SU-DHL-6 (cell line): ENCODE measurements around the gene LTBP1.

Source experiments
- H2AFZ ChIP-seq: fragments of 200-600 bp; sonication (generic); 2 replicates; pipeline ENCODE4 v1.6.1; 2014; ENCODE audit warnings: low read depth, mild to moderate bottlenecking, moderate library complexity, mixed read lengths, antibody characterized with exemption, low read length; ENCODE audit not compliant: severe bottlenecking
- H3F3A ChIP-seq: fragments of 200-600 bp; shearing (Covaris generic); 2 replicates; pipeline ENCODE4 v1.6.0; 2016; ENCODE audit warnings: antibody characterized with exemption, mild to moderate bottlenecking; ENCODE audit not compliant: insufficient read depth
- H3K27ac ChIP-seq: fragments of 200-600 bp; sonication (generic); 2 replicates; pipeline ENCODE4 v1.5.1; 2016; ENCODE audit warnings: low read depth, mild to moderate bottlenecking, low read length, moderate library complexity, mixed read lengths
- H3K27me3 ChIP-seq: fragments of 200-600 bp; sonication (generic), shearing (Covaris generic); 2 replicates; pipeline ENCODE4 v1.6.0; 2014; ENCODE audit warnings: mild to moderate bottlenecking, low read length
- H3K36me3 ChIP-seq: fragments of 200-600 bp; sonication (generic); 2 replicates; pipeline ENCODE4 v1.6.1; 2014; ENCODE audit warnings: mild to moderate bottlenecking, low read length, mixed read lengths
- H3K4me2 ChIP-seq: fragments of 300-600, 200-600 bp; shearing (Covaris generic), sonication (generic); 2 replicates; pipeline ENCODE4 v1.6.0; 2014; ENCODE audit warnings: low read length, low read depth, mild to moderate bottlenecking; ENCODE audit not compliant: poor library complexity, severe bottlenecking
- H3K4me3 ChIP-seq: fragments of 200-600 bp; sonication (generic); 2 replicates; pipeline ENCODE4 v1.5.1; 2014; ENCODE audit warnings: antibody characterized with exemption, low read length, mild to moderate bottlenecking, mixed read lengths; ENCODE audit not compliant: insufficient read depth, poor library complexity, severe bottlenecking
- H3K79me2 ChIP-seq: fragments of 200-600 bp; sonication (generic); 2 replicates; pipeline ENCODE4 v1.6.1; 2014; ENCODE audit warnings: mild to moderate bottlenecking, low read length, moderate library complexity; ENCODE audit not compliant: insufficient read depth
- H3K9ac ChIP-seq: fragments of 200-600 bp; sonication (generic); 2 replicates; pipeline ENCODE4 v1.7.0; 2014; ENCODE audit warnings: mild to moderate bottlenecking, low read length
- H3K9me2 ChIP-seq: fragments of 200-600 bp; sonication (generic); replicated peaks from 2 replicates; pipeline ENCODE4 v1.6.1; 2014; ENCODE audit warnings: low read length; ENCODE audit not compliant: insufficient read depth
- H3K9me3 ChIP-seq: fragments of 200-600 bp; sonication (generic); 2 replicates; pipeline ENCODE4 v1.6.1; 2014; ENCODE audit warnings: low read length, mixed read lengths; ENCODE audit not compliant: insufficient read depth
- H4K20me1 ChIP-seq: fragments of 200-600 bp; sonication (generic); 2 replicates; pipeline ENCODE4 v1.6.1; 2014; ENCODE audit warnings: low read depth, mild to moderate bottlenecking, antibody characterized with exemption, low read length, moderate library complexity, mixed read lengths
- CTCF ChIP-seq: fragments of 200-600 bp; sonication (generic); IDR thresholded peaks from one replicate; pipeline ENCODE4 v1.5.1; 2017; ENCODE audit warnings: antibody characterized with exemption, mild to moderate bottlenecking, low read length, moderate library complexity; ENCODE audit not compliant: insufficient read depth, poor library complexity, severe bottlenecking
- EZH2phosphoT487 ChIP-seq: fragments of 200-600 bp; sonication (generic), shearing (Covaris generic); conservative IDR thresholded peaks from 2 replicates; pipeline ENCODE4 v1.6.1; 2018; ENCODE audit warnings: mild to moderate bottlenecking, antibody characterized with exemption, low read length, moderate library complexity, mixed read lengths

LTBP1 gene

DNA sequence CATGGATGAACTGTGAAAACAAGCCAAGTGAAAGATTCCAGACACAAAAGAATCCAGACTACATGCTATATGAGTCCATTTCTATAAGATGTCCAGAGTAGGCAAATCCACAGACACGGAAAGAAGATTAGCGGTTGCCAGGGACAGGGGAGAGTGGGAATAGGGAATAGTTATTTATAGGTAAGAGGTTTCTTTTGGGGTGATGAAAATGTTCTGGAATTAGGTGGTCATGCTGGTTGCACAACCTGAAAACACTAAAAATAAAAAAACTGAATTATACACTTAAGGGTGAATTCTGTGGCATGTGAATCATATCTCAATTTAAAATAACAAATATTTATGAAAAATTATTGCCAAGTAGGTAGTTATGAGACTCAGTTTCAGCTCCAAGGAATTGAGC lies 168.4 kb downstream of the LTBP1 start:
- H3K9me2 ChIP-seq: no peaks in the 10 kb centered on the region
- H3F3A ChIP-seq: no peaks in the 10 kb centered on the region
- no peak overlapping the region for H3K27ac ChIP-seq
- no peaks in the 10 kb centered on the region for H4K20me1 ChIP-seq
- H3K9me3 ChIP-seq: no peaks in the 10 kb centered on the region
- TF ChIP-seq EZH2phosphoT487 (no peak), CTCF (no peak)
- H2AFZ ChIP-seq: no peak overlapping the region
- H3K9ac ChIP-seq: no peak overlapping the region
- no peak overlapping the region for H3K4me2 ChIP-seq
- H3K4me3 ChIP-seq: no peak overlapping the region
- no peaks in the 10 kb centered on the region for H3K27me3 ChIP-seq
- H3K36me3 ChIP-seq: peaks cover 53% of the 10 kb centered on the region
- peaks cover 12% of the 10 kb centered on the region; the same call in 1 of the 2 replicates for H3K79me2 ChIP-seq

- Histone ChIP-seq H3K27me3 (no peaks in the 10 kb centered on the region), H3F3A (no peaks in the 10 kb centered on the region), H2AFZ (no peak overlapping the region), H4K20me1 (no peaks in the 10 kb centered on the region), H3K9me3 (no peaks in the 10 kb centered on the region), H3K4me2 (no peak overlapping the region), H3K4me3 (no peak overlapping the region), H3K9ac (no peak overlapping the region), H3K9me2 (no peaks in the 10 kb centered on the region), H3K79me2 (peaks cover 12% of the 10 kb centered on the region; the same call in 1 of the 2 replicates), H3K27ac (no peak overlapping the region), H3K36me3 (peaks cover 49% of the 10 kb centered on the region)
- TF ChIP-seq EZH2phosphoT487: no peak
- no peak for TF ChIP-seq CTCF
Observed at GRCh38 chr2:33115728-33116127, 169.0 kb downstream of the LTBP1 start.

GRCh38 chr2:33116799-33117198 lies 170.0 kb downstream of the LTBP1 start:
- no peak overlapping the region for H3K9ac ChIP-seq
- H2AFZ ChIP-seq: no peak overlapping the region
- H3K4me3 ChIP-seq: no peak overlapping the region
- H3K9me3 ChIP-seq: no peaks in the 10 kb centered on the region
- peaks cover 17% of the 10 kb centered on the region; the same call in 1 of the 2 replicates for H3K79me2 ChIP-seq
- no peaks in the 10 kb centered on the region for H3K27me3 ChIP-seq
- no peaks in the 10 kb centered on the region for H3F3A ChIP-seq
- no peaks in the 10 kb centered on the region for H4K20me1 ChIP-seq
- no peak overlapping the region for H3K4me2 ChIP-seq
- H3K36me3 ChIP-seq: peaks cover 39% of the 10 kb centered on the region
- TF ChIP-seq EZH2phosphoT487 (no peak), CTCF (no peak)
- no peak overlapping the region for H3K27ac ChIP-seq
- no peaks in the 10 kb centered on the region for H3K9me2 ChIP-seq
